Measurements from ENCODE around the gene CXCL16. TPM values are rescaled to one million over a fixed set of nuclear protein-coding genes. Genes with fewer than 3 reads are reported as not detected.

The CXCL16 gene
- total and polyA plus RNA-seq, 2 experiments from 2014 or later, result 1.6 to 4.1 TPM

DNA sequence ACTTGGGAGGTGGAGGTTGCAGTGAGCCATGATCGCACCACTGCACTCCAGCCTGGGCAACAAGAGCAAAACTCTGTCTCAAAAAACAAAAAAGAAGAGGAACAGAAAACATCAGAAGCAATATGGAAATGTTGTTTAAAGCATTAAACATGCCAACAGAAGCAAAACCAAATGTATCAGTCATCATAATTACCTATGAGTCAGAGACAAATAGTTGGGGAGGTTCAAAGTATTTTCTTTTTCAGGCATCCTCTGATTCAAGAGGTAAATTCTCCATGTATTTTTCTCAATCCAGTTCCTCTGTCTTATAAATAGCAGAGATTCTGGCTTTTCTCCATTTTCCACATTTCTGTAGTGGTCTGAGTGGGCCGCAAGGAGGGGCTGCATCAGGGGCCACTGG is 29.9 kb upstream of the CXCL16 start:
- H3K36me3 ChIP-seq (ENCODE audit: low read depth), result no peaks in the 10 kb centered on the region
- no peak overlapping the region for H3K27ac ChIP-seq
- H4K20me1 ChIP-seq (ENCODE audit: insufficient read depth), result no peaks in the 10 kb centered on the region
- 40 to 60% methylated on average over 2 of the region's 2 CpGs for WGBS, 2 experiments (ENCODE audit: low coverage in 1 of 2, low lambda C conversion rate in 2 of 2, missing lambda C conversion rate in 2 of 2)
- H3K79me2 ChIP-seq (ENCODE audit: insufficient read depth), result no peaks in the 10 kb centered on the region
- peak; percentile 64 for DNase-seq
- peaks cover 9% of the 10 kb centered on the region; the same call in 1 of the 2 replicates for H3K4me1 ChIP-seq (ENCODE audit: insufficient read depth)
- H3K4me3 ChIP-seq, result no peak overlapping the region
- H3K27me3 ChIP-seq (replicated peaks; ENCODE audit: insufficient read depth), result peaks cover 16% of the 10 kb centered on the region
- no peaks in the 10 kb centered on the region for H3K9me2 ChIP-seq (ENCODE audit: insufficient read depth)
- no peak overlapping the region for H3K4me2 ChIP-seq (ENCODE audit: unreplicated experiment)
- in situ Hi-C loops (cut with MboI), result no loop called here
- no peak for TF ChIP-seq EZH2 (IDR thresholded peaks at IDR 0.05; ENCODE audit: insufficient read depth, poor library complexity, severe bottlenecking)
- TF ChIP-seq EZH2phosphoT487 (IDR thresholded peaks at IDR 0.05; ENCODE audit: insufficient read depth, low read depth), result no peak
- no peaks in the 10 kb centered on the region for H3K9me3 ChIP-seq (ENCODE audit: low read depth)
- no peak overlapping the region for H2AFZ ChIP-seq
- no peak overlapping the region for H3K9ac ChIP-seq
- peaks cover 7% of the 10 kb centered on the region; the same call in 1 of the 2 replicates for H3F3A ChIP-seq (ENCODE audit: insufficient read depth)

GRCh38 chr17:4768298-4768697 is 28.6 kb upstream of the CXCL16 start:
- in situ Hi-C loops (cut with MboI), result no loop called here
- Histone ChIP-seq H4K20me1 (ENCODE audit: insufficient read depth) (no peaks in the 10 kb centered on the region), H3K4me1 (ENCODE audit: insufficient read depth) (peaks cover 9% of the 10 kb centered on the region; the same call in 1 of the 2 replicates), H3K27ac (no peak overlapping the region), H3K79me2 (ENCODE audit: insufficient read depth) (no peaks in the 10 kb centered on the region), H3K4me2 (ENCODE audit: unreplicated experiment) (no peak overlapping the region), H2AFZ (no peak overlapping the region), H3K9me3 (ENCODE audit: low read depth) (no peaks in the 10 kb centered on the region), H3K9me2 (ENCODE audit: insufficient read depth) (no peaks in the 10 kb centered on the region), H3F3A (ENCODE audit: insufficient read depth) (peaks cover 7% of the 10 kb centered on the region; the same call in 1 of the 2 replicates), H3K27me3 (replicated peaks; ENCODE audit: insufficient read depth) (peaks cover 21% of the 10 kb centered on the region), H3K36me3 (ENCODE audit: low read depth) (no peaks in the 10 kb centered on the region), H3K9ac (no peak overlapping the region), H3K4me3 (no peak overlapping the region)
- WGBS, 2 experiments (ENCODE audit: low coverage in 1 of 2, low lambda C conversion rate in 2 of 2, missing lambda C conversion rate in 2 of 2), result 70% methylated on average over 6 of the region's 6 CpGs
- DNase-seq, result no peak
- TF ChIP-seq EZH2phosphoT487 (IDR thresholded peaks at IDR 0.05; ENCODE audit: insufficient read depth, low read depth) (no peak), EZH2 (IDR thresholded peaks at IDR 0.05; ENCODE audit: insufficient read depth, poor library complexity, severe bottlenecking) (no peak)

DNA sequence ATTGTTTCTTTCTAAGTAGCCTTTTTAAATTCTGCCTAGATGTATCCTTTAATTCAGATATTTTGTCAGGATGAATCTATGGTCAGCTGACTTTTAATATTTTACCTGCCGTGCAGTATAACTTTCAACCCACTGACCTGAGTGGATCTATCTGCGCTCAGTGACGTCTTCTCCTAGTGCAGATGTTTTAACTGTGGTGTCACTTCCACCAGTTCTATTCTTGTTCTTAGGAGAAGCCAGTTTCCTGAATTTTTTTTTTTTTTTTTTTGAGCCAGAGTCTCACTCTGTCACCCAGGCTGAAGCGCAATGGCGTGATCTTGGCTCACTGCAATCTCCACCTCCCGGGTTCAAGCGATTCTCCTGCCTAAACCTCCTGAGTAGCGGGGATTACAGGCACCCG is 27.0 kb upstream of the CXCL16 start:
- H3K9me2 ChIP-seq (ENCODE audit: insufficient read depth), result no peaks in the 10 kb centered on the region
- peaks cover 7% of the 10 kb centered on the region; the same call in 1 of the 2 replicates for H3F3A ChIP-seq (ENCODE audit: insufficient read depth)
- no peak overlapping the region for H3K9ac ChIP-seq
- peaks cover 9% of the 10 kb centered on the region; the same call in 1 of the 2 replicates for H3K4me1 ChIP-seq (ENCODE audit: insufficient read depth)
- H3K4me2 ChIP-seq (ENCODE audit: unreplicated experiment), result no peak overlapping the region
- in situ Hi-C loops (cut with MboI), result no loop called here
- H3K9me3 ChIP-seq (ENCODE audit: low read depth), result no peaks in the 10 kb centered on the region
- H4K20me1 ChIP-seq (ENCODE audit: insufficient read depth), result no peaks in the 10 kb centered on the region
- H3K79me2 ChIP-seq (ENCODE audit: insufficient read depth), result no peaks in the 10 kb centered on the region
- H3K27me3 ChIP-seq (replicated peaks; ENCODE audit: insufficient read depth), result peaks cover 13% of the 10 kb centered on the region
- no peak overlapping the region for H2AFZ ChIP-seq
- H3K4me3 ChIP-seq, result no peak overlapping the region
- H3K27ac ChIP-seq, result no peak overlapping the region
- no peak for DNase-seq
- TF ChIP-seq EZH2phosphoT487 (IDR thresholded peaks at IDR 0.05; ENCODE audit: insufficient read depth, low read depth) (no peak), EZH2 (IDR thresholded peaks at IDR 0.05; ENCODE audit: insufficient read depth, poor library complexity, severe bottlenecking) (no peak)
- H3K36me3 ChIP-seq (ENCODE audit: low read depth), result no peaks in the 10 kb centered on the region
- 75 to 83% methylated on average over 9 of the region's 9 CpGs for WGBS, 2 experiments (ENCODE audit: low coverage in 1 of 2, low lambda C conversion rate in 2 of 2, missing lambda C conversion rate in 2 of 2)

GRCh38 chr17:4766201-4766600 is 26.5 kb upstream of the CXCL16 start:
- no peaks in the 10 kb centered on the region for H3K79me2 ChIP-seq (ENCODE audit: insufficient read depth)
- H3K9me3 ChIP-seq (ENCODE audit: low read depth), result no peaks in the 10 kb centered on the region
- no peaks in the 10 kb centered on the region for H3K36me3 ChIP-seq (ENCODE audit: low read depth)
- no peak overlapping the region for H3K4me3 ChIP-seq
- TF ChIP-seq EZH2 (IDR thresholded peaks at IDR 0.05; ENCODE audit: insufficient read depth, poor library complexity, severe bottlenecking) (no peak), EZH2phosphoT487 (IDR thresholded peaks at IDR 0.05; ENCODE audit: insufficient read depth, low read depth) (no peak)
- in situ Hi-C loops (cut with MboI), result no loop called here
- whole genome bisulfite sequencing, 2 experiments (ENCODE audit: low coverage in 1 of 2, low lambda C conversion rate in 2 of 2, missing lambda C conversion rate in 2 of 2), result 71 to 73% methylated on average over 3 of the region's 3 CpGs
- H2AFZ ChIP-seq, result no peak overlapping the region
- H3K27ac ChIP-seq, result no peak overlapping the region
- peaks cover 7% of the 10 kb centered on the region; the same call in 1 of the 2 replicates for H3F3A ChIP-seq (ENCODE audit: insufficient read depth)
- no peak for DNase-seq
- no peaks in the 10 kb centered on the region for H3K9me2 ChIP-seq (ENCODE audit: insufficient read depth)
- H4K20me1 ChIP-seq (ENCODE audit: insufficient read depth), result no peaks in the 10 kb centered on the region
- H3K4me2 ChIP-seq (ENCODE audit: unreplicated experiment), result no peak overlapping the region
- peaks cover 9% of the 10 kb centered on the region; the same call in 1 of the 2 replicates for H3K4me1 ChIP-seq (ENCODE audit: insufficient read depth)
- H3K27me3 ChIP-seq (replicated peaks; ENCODE audit: insufficient read depth), result peaks cover 13% of the 10 kb centered on the region
- H3K9ac ChIP-seq, result no peak overlapping the region
